Lower lobe of right lung (tissue), 2 donors: ENCODE results near the gene TENM3. TPM values are rescaled to one million over a fixed set of nuclear protein-coding genes. Genes with fewer than 3 reads are reported as not detected.
"Not testable (repeated sequence)": the region's sequence is repeated elsewhere in the genome, so short reads cannot be mapped to it uniquely, and the experiment has no call there.

ENCODE experiments used
- ATAC-seq, 2 donors: fragments of 200-7000 bp; cut with Tn5 transposase; one replicate each; pipeline ENCODE4 v1.9.1; 2020 to 2022; ENCODE audit warnings: mild to moderate bottlenecking in 2 of 2, moderate library complexity in 2 of 2
- DNase-seq: peaks from one replicate; pipeline ENCODE4 v3.0.0-alpha.2; 2020
- H3K27ac ChIP-seq: fragments of 200-600 bp; one replicate; pipeline ENCODE4 v1.8.0; 2022
- H3K27me3 ChIP-seq: fragments of 200-600 bp; one replicate; pipeline ENCODE4 v1.8.0; 2022; ENCODE audit warnings: low read depth
- H3K36me3 ChIP-seq: fragments of 200-600 bp; one replicate; pipeline ENCODE4 v1.8.0; 2022; ENCODE audit warnings: mild to moderate bottlenecking
- H3K4me1 ChIP-seq: fragments of 200-600 bp; one replicate; pipeline ENCODE4 v1.8.0; 2022
- H3K4me3 ChIP-seq: fragments of 200-600 bp; one replicate; pipeline ENCODE4 v1.8.0; 2022; ENCODE audit warnings: mild to moderate bottlenecking
- H3K9me3 ChIP-seq: fragments of 200-600 bp; one replicate; pipeline ENCODE4 v1.8.0; 2022
- CTCF ChIP-seq: fragments of 200-600 bp; IDR thresholded peaks from one replicate; pipeline ENCODE4 v1.8.0; 2022; ENCODE audit warnings: antibody characterized with exemption, mild to moderate bottlenecking
- intact Hi-C: fragments of 100-400 bp; cut with DNase I; formaldehyde crosslinking; loops from one replicate; pipeline ENCODE4 v1.11.0; 2022
- total RNA-seq: library from RNA; stranded (reverse); fragmentation: NEBNext Ultra II Directional; extraction: Animal tissue kit (Norgen Biotek cat#: 25700); gene quantifications from one replicate; pipeline ENCODE4 v1.2.1, GENCODE V29; 2021
- donor health status: DM: no; HTN: yes; CAD: no; lungs with severe emphysema.

TENM3 gene
- total RNA-seq, 1 donor from 2014 or later: 1.9 TPM

GRCh38 chr4:182809417-182810102 is 566.4 kb downstream of the TENM3 start:
- H3K9me3 ChIP-seq: no peaks in the 10 kb centered on the region
- peaks cover 8% of the 10 kb centered on the region for H3K27me3 ChIP-seq
- H3K4me1 ChIP-seq: peaks cover 4% of the 10 kb centered on the region
- intact Hi-C loops: no loop called here
- TF ChIP-seq CTCF: no peak
- DNase-seq: no peak
- ATAC-seq: peak in 1 of 2 donors; percentile 7
- H3K4me3 ChIP-seq: no peak overlapping the region
- no peaks in the 10 kb centered on the region for H3K36me3 ChIP-seq
- H3K27ac ChIP-seq: no peak overlapping the region

- H3K27me3 ChIP-seq: peaks cover 7% of the 10 kb centered on the region
- H3K36me3 ChIP-seq: no peaks in the 10 kb centered on the region
- no peak for TF ChIP-seq CTCF
- peaks cover 4% of the 10 kb centered on the region for H3K4me1 ChIP-seq
- no peak for ATAC-seq
- H3K4me3 ChIP-seq: no peak overlapping the region
- no peak overlapping the region for H3K27ac ChIP-seq
- H3K9me3 ChIP-seq: no peaks in the 10 kb centered on the region
- intact Hi-C loops: no loop called here
- DNase-seq: no peak
Measured at GRCh38 chr4:182810103-182810615, 567.0 kb downstream of the TENM3 start.

GRCh38 chr4:182812916-182813315 is 569.7 kb downstream of the TENM3 start:
- DNase-seq (no peak), ATAC-seq (no peak)
- TF ChIP-seq CTCF: no peak
- Histone ChIP-seq H3K27me3 (no peaks in the 10 kb centered on the region), H3K27ac (no peak overlapping the region), H3K4me1 (no peaks in the 10 kb centered on the region), H3K9me3 (no peaks in the 10 kb centered on the region), H3K4me3 (no peak overlapping the region), H3K36me3 (no peaks in the 10 kb centered on the region)
- intact Hi-C loops: no loop called here

- H3K4me3 ChIP-seq, DNase-seq, H3K36me3 ChIP-seq, H3K27me3 ChIP-seq, H3K9me3 ChIP-seq, ATAC-seq, H3K27ac ChIP-seq, intact Hi-C loops, H3K4me1 ChIP-seq: not testable (repeated sequence)
Measured at GRCh38 chr4:182814065-182814464, 570.9 kb downstream of the TENM3 start.

GRCh38 chr4:182818926-182819730 is 575.9 kb downstream of the TENM3 start:
- Histone ChIP-seq H3K4me1 (no peaks in the 10 kb centered on the region), H3K36me3 (no peaks in the 10 kb centered on the region), H3K27me3 (no peaks in the 10 kb centered on the region), H3K4me3 (no peak overlapping the region), H3K9me3 (no peaks in the 10 kb centered on the region), H3K27ac (no peak overlapping the region)
- intact Hi-C loops: no loop called here
- no peak for DNase-seq
- ATAC-seq: peak; percentile 11 to 45
- TF ChIP-seq CTCF: no peak

- no peaks in the 10 kb centered on the region for H3K9me3 ChIP-seq
- intact Hi-C loops: no loop called here
Measured at GRCh38 chr4:182819751-182820150, 576.5 kb downstream of the TENM3 start.

More at GRCh38 chr4:182819751-182820150, 576.5 kb downstream of the TENM3 start:
- no peak for TF ChIP-seq CTCF
- no peak overlapping the region for H3K4me3 ChIP-seq
- no peaks in the 10 kb centered on the region for H3K27me3 ChIP-seq
- H3K4me1 ChIP-seq: no peaks in the 10 kb centered on the region
- DNase-seq (no peak), ATAC-seq (no peak)
- no peak overlapping the region for H3K27ac ChIP-seq
- no peaks in the 10 kb centered on the region for H3K36me3 ChIP-seq
